H1 (cell line): Measurements from ENCODE around the gene OGT. TPM values are rescaled to one million over a fixed set of nuclear protein-coding genes. Genes with fewer than 3 reads are reported as not detected.

ENCODE experiments used
- CTCF ChIA-PET: fragments of 300-600 bp; sonication (Branson Sonifier 250); formaldehyde crosslinking; loops from one replicate; lab custom pipeline; 2021; ENCODE audit not compliant: partially characterized antibody; lab: Charles Lee
- POLR2A ChIA-PET: fragments of 300-600 bp; sonication (Branson Sonifier 250); formaldehyde crosslinking; loops from one replicate; lab custom pipeline; 2021; ENCODE audit warnings: inconsistent platforms; ENCODE audit not compliant: partially characterized antibody; lab: Charles Lee
- DNase-seq, 2 experiments: peaks; one replicate each; pipeline versions ENCODE4 v3.0.0 to v3.0.0-alpha.2; 2010 to 2022; ENCODE audit warnings: low spot score in 2 of 2, low read depth in 1 of 2, mixed read lengths in 1 of 2
- FAIRE-seq: peaks from 2 replicates; lab custom pipeline; 2011; peaks lifted over from hg19 to GRCh38; lab: Jason Lieb, UNC
- H2AFZ ChIP-seq: 2 replicates; pipeline ENCODE4 v1.8.1; 2012; ENCODE audit warnings: low read length, inconsistent platforms
- H2AK5ac ChIP-seq: 2 replicates; pipeline ENCODE4 v1.6.1; 2013; ENCODE audit warnings: low read depth, low read length
- H2BK120ac ChIP-seq: replicated peaks from 2 replicates; pipeline ENCODE3; 2013; ENCODE audit warnings: low read depth, low read length, inconsistent platforms
- H2BK12ac ChIP-seq: 2 replicates; pipeline ENCODE4 v1.6.1; 2013; ENCODE audit warnings: low read depth, low read length
- H2BK15ac ChIP-seq: 2 replicates; pipeline ENCODE4 v1.6.1; 2013; ENCODE audit warnings: low read length
- H2BK20ac ChIP-seq: 2 replicates; pipeline ENCODE4 v1.6.1; 2013; ENCODE audit warnings: low read length
- H2BK5ac ChIP-seq: 2 replicates; pipeline ENCODE4 v1.6.1; 2013; ENCODE audit warnings: low read depth, low read length
- H3K14ac ChIP-seq: 2 replicates; pipeline ENCODE4 v1.6.1; 2013; ENCODE audit warnings: inconsistent platforms; ENCODE audit not compliant: insufficient read length
- H3K18ac ChIP-seq: 2 replicates; pipeline ENCODE4 v1.6.1; 2013; ENCODE audit warnings: low read length; ENCODE audit errors: extremely low read depth
- H3K23ac ChIP-seq: 2 replicates; pipeline ENCODE4 v1.6.1; 2013; ENCODE audit warnings: inconsistent platforms; ENCODE audit not compliant: insufficient read length
- H3K23me2 ChIP-seq: 2 replicates; pipeline ENCODE4 v1.6.1; 2013; ENCODE audit warnings: low read depth, low read length
- H3K27ac ChIP-seq: 2 replicates; pipeline ENCODE4 v1.6.1; 2011; ENCODE audit warnings: low read depth, low read length, inconsistent platforms
- H3K27me3 ChIP-seq, 4 experiments: replicated peaks in 1 of 4; 1 replicate in 1 of 4; 2 replicates in 3 of 4; pipeline versions ENCODE4 v1.6.1 to v1.8.1; 2011 to 2013; ENCODE audit warnings: low read length in 3 of 4, mild to moderate bottlenecking in 3 of 4, inconsistent platforms in 2 of 4, mixed read lengths in 2 of 4, moderate library complexity in 1 of 4; ENCODE audit not compliant: control insufficient read depth in 3 of 4, insufficient read depth in 3 of 4; ENCODE audit errors: extremely low read depth in 1 of 4
- H3K36me3 ChIP-seq, 4 experiments: 2 replicates each; pipeline versions ENCODE4 v1.6.1 to v1.8.1; 2011 to 2013; ENCODE audit warnings: mild to moderate bottlenecking in 4 of 4, low read length in 3 of 4, moderate library complexity in 2 of 4, control low read depth in 1 of 4, inconsistent platforms in 1 of 4; ENCODE audit not compliant: insufficient read depth in 4 of 4, control insufficient read depth in 2 of 4
- H3K4ac ChIP-seq: replicated peaks from 2 replicates; pipeline ENCODE3; 2013; ENCODE audit warnings: low read length, low read depth, mixed read lengths, inconsistent platforms; ENCODE audit not compliant: insufficient read length
- H3K4me1 ChIP-seq, 4 experiments: replicated peaks in 1 of 4; 1 replicate in 1 of 4; 2 replicates in 3 of 4; pipeline versions ENCODE4 v1.6.1 to v1.8.1; 2011 to 2013; ENCODE audit warnings: low read length in 3 of 4, inconsistent platforms in 2 of 4, mixed read lengths in 1 of 4; ENCODE audit not compliant: insufficient read depth in 4 of 4, control insufficient read depth in 3 of 4
- H3K4me2 ChIP-seq, 2 experiments: 2 replicates each; pipeline versions ENCODE4 v1.6.1 to v1.8.1; 2011 to 2013; ENCODE audit warnings: low read depth in 2 of 2, low read length in 2 of 2, control low read depth in 1 of 2, inconsistent platforms in 1 of 2, mild to moderate bottlenecking in 1 of 2; ENCODE audit not compliant: insufficient read depth in 1 of 2
- H3K4me3 ChIP-seq, 4 experiments: fragments of 200-600, 300-600 bp in 1 of 4; sonication (generic), shearing (Covaris generic), sonication (Bioruptor Twin) in 1 of 4; 2 replicates each; pipeline versions ENCODE4 v1.5.1 to v1.8.1; 2011 to 2016; ENCODE audit warnings: low read length in 4 of 4, low read depth in 3 of 4, control low read depth in 2 of 4, inconsistent platforms in 2 of 4, mild to moderate bottlenecking in 2 of 4, mixed read lengths in 1 of 4, moderate library complexity in 1 of 4; ENCODE audit not compliant: insufficient read depth in 2 of 4; ENCODE audit errors: extremely low read depth in 1 of 4
- H3K56ac ChIP-seq: replicated peaks from 2 replicates; pipeline ENCODE3; 2013; ENCODE audit warnings: low read depth, mild to moderate bottlenecking, mixed read lengths, low read length, inconsistent platforms; ENCODE audit not compliant: insufficient read length
- H3K79me1 ChIP-seq: 2 replicates; pipeline ENCODE4 v1.6.1; 2013; ENCODE audit warnings: low read depth, low read length, control low read depth
- H3K79me2 ChIP-seq, 2 experiments: 2 replicates each; pipeline versions ENCODE4 v1.6.1 to v1.8.1; 2012 to 2013; ENCODE audit warnings: low read length in 2 of 2, mild to moderate bottlenecking in 2 of 2, inconsistent platforms in 1 of 2; ENCODE audit not compliant: insufficient read depth in 2 of 2, control insufficient read depth in 1 of 2
- H3K9ac ChIP-seq, 4 experiments: replicated peaks in 1 of 4; 1 replicate in 1 of 4; 2 replicates in 3 of 4; pipeline versions ENCODE4 v1.6.1 to v1.8.1; 2011 to 2013; ENCODE audit warnings: low read depth in 3 of 4, low read length in 3 of 4, control low read depth in 2 of 4, mild to moderate bottlenecking in 2 of 4, moderate library complexity in 2 of 4, inconsistent platforms in 1 of 4; ENCODE audit errors: extremely low read depth in 1 of 4
- H3K9me3 ChIP-seq, 2 experiments: 2 replicates each; pipeline versions ENCODE4 v1.6.1 to v1.8.1; 2012 to 2013; ENCODE audit warnings: mild to moderate bottlenecking in 2 of 2, moderate library complexity in 2 of 2, control low read depth in 1 of 2, inconsistent platforms in 1 of 2, low read depth in 1 of 2, low read length in 1 of 2, mixed read lengths in 1 of 2; ENCODE audit not compliant: insufficient read depth in 2 of 2
- H4K20me1 ChIP-seq, 2 experiments: replicated peaks in 1 of 2; 2 replicates each; pipeline versions ENCODE3 to v1.8.1; 2011 to 2013; ENCODE audit warnings: inconsistent platforms in 2 of 2, low read length in 2 of 2, mild to moderate bottlenecking in 1 of 2; ENCODE audit not compliant: insufficient read depth in 2 of 2, control insufficient read depth in 1 of 2
- H4K5ac ChIP-seq: 2 replicates; pipeline ENCODE4 v1.6.1; 2013; ENCODE audit warnings: low read length, low read depth, mixed read lengths, inconsistent platforms; ENCODE audit not compliant: insufficient read length
- H4K8ac ChIP-seq: 2 replicates; pipeline ENCODE4 v1.8.0; 2013; ENCODE audit warnings: mild to moderate bottlenecking, moderate library complexity, low read length, inconsistent platforms; ENCODE audit not compliant: insufficient read depth; ENCODE audit errors: extremely low read depth
- H4K91ac ChIP-seq: replicated peaks from 2 replicates; pipeline ENCODE3; 2013; ENCODE audit warnings: low read length, mixed read lengths, inconsistent platforms; ENCODE audit not compliant: insufficient read length
- BACH1 ChIP-seq: IDR thresholded peaks from 2 replicates; pipeline ENCODE4 v1.6.1; 2012; ENCODE audit warnings: low read length, improper control_type of control experiment
- CBX8 ChIP-seq: fragments of 300-800, 300-1000 bp; sonication (generic); IDR thresholded peaks from 2 replicates; pipeline ENCODE4 v1.7.1; 2016; ENCODE audit warnings: low read depth, low read length, borderline replicate concordance
- CHD1 ChIP-seq: IDR thresholded peaks from 2 replicates; pipeline ENCODE4 v1.6.1; 2012; ENCODE audit warnings: low read depth, low read length, improper control_type of control experiment
- CREB1 ChIP-seq: IDR thresholded peaks from 2 replicates; pipeline ENCODE4 v1.6.1; 2012; ENCODE audit warnings: inconsistent platforms
- EP300 ChIP-seq, 2 experiments: IDR thresholded peaks; 1 replicate in 1 of 2; 2 replicates in 1 of 2; pipeline ENCODE4 v1.6.1; 2011 to 2012; ENCODE audit warnings: low read depth in 2 of 2, low read length in 2 of 2, mild to moderate bottlenecking in 2 of 2, borderline replicate concordance in 1 of 2, inconsistent platforms in 1 of 2, moderate library complexity in 1 of 2
- EZH2 ChIP-seq: fragments of 200-600 bp; sonication (generic); IDR thresholded peaks from 2 replicates; pipeline ENCODE4 v1.7.1; 2012; ENCODE audit warnings: low read depth, mild to moderate bottlenecking, moderate library complexity, low read length, inconsistent platforms; ENCODE audit not compliant: severe bottlenecking
- HDAC2 ChIP-seq, 2 experiments: fragments of 300-600 bp in 1 of 2; sonication (generic) in 1 of 2; IDR thresholded peaks; 2 replicates each; pipeline ENCODE4 v1.6.1; 2011 to 2012; ENCODE audit warnings: low read depth in 2 of 2, low read length in 2 of 2, mild to moderate bottlenecking in 2 of 2, moderate library complexity in 2 of 2, borderline replicate concordance in 1 of 2, inconsistent platforms in 1 of 2
- SIN3A ChIP-seq, 2 experiments: IDR thresholded peaks in 1 of 2; conservative IDR thresholded peaks in 1 of 2; 2 replicates each; pipeline ENCODE4 v1.6.1; 2011 to 2012; ENCODE audit warnings: low read length in 2 of 2, improper control_type of control experiment in 1 of 2, low read depth in 1 of 2, mild to moderate bottlenecking in 1 of 2
- SIX5 ChIP-seq: IDR thresholded peaks from 2 replicates; pipeline ENCODE4 v1.6.1; 2011; ENCODE audit warnings: mild to moderate bottlenecking, low read depth, low read length
- WGBS, 2 experiments: shearing (Covaris generic) in 1 of 2; methylation state at CpG; one replicate each; pipeline versions ENCODE4 v1.1.6 to v1.1.7; 2013 to 2015; ENCODE audit warnings: low lambda C conversion rate in 2 of 2, mixed read lengths in 2 of 2, inconsistent platforms in 1 of 2, low coverage in 1 of 2, missing lambda C conversion rate in 1 of 2; ENCODE audit not compliant: insufficient replicate concordance in 2 of 2, insufficient coverage in 1 of 2, insufficient read length in 1 of 2; ENCODE audit errors: extremely low coverage in 1 of 2, missing lambda C conversion rate in 1 of 2; 5-methylcytosine and 5-hydroxymethylcytosine counted together
- polyA plus RNA-seq, 7 experiments: library from polyadenylated mRNA; depleted of rRNA in 3 of 7; stranded (reverse) in 5 of 7; unstranded in 2 of 7; fragments of >200 nt in 5 of 7; fragments of 200-250 nt in 2 of 7; gene quantifications; 1 replicate in 5 of 7; 2 replicates in 1 of 7; 4 replicates in 1 of 7; pipeline versions ENCODE4 v1.2.1 to v1.2.3, GENCODE V29; 2011 to 2013; ENCODE audit warnings: missing spikeins in 2 of 7, mixed read lengths in 2 of 7
- total RNA-seq: library from RNA; stranded (reverse); fragmentation: NEBNext Ultra II Directional; extraction: Animal tissue kit (Norgen Biotek cat#: 25700); gene quantifications from 2 replicates; pipeline ENCODE4 v1.2.1, GENCODE V29; 2021
- TF ChIP-seq, protein P1 (sequence below): IDR thresholded peaks from 2 replicates; pipeline ENCODE4 v1.6.1; 2011; ENCODE audit warnings: low read length, improper control_type of control experiment

Gene OGT
- total and polyA plus RNA-seq, 2 of the 8 experiments (the other 6 are each of a cell fraction or from before 2014, with no cell fraction given): 130 to 169 TPM

DNA sequence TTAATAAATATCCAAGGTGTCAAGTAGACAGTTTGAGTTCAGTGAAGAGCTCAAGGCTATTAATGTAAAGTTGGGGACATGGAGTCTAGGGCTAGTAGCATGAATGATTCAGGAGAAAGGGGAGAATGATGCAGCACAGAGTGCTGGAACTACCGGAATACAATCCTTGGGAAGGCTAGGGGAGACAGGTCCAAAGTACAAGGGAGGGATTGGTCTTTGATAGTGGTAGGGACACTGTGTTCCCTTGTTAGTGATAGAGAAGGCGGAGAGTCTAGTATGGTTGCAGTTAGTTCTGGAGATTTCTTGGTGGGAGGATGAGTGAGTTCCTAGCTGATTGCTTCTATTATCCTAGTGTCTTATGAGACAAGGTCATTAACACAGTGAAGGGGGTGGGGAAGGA lies 54.0 kb downstream of the OGT start:
- WGBS, 2 experiments: 90% methylated on average over 2 of the region's 2 CpGs; no CpG with 5 or more reads in 1 of the 2 experiments
- Histone ChIP-seq H2AFZ (no peak overlapping the region), H3K56ac (no peak overlapping the region), H3K4me2 (no peak overlapping the region), H3K23ac (no peak overlapping the region), H4K20me1 (no peaks in the 10 kb centered on the region), H3K9ac (no peak overlapping the region), H3K27me3 (no peaks in the 10 kb centered on the region), H3K4me1 (no peaks in the 10 kb centered on the region), H2BK120ac (no peak overlapping the region), H3K27ac (no peak overlapping the region), H3K9me3 (no peaks in the 10 kb centered on the region), H4K8ac (no peak overlapping the region), H4K5ac (no peak overlapping the region), H3K23me2 (no peaks in the 10 kb centered on the region), H2BK20ac (no peak overlapping the region), H3K79me2 (no peaks in the 10 kb centered on the region), H4K91ac (no peak overlapping the region), H3K14ac (no peak overlapping the region), H3K4me3 (no peak overlapping the region), H2BK12ac (no peak overlapping the region), H3K79me1 (no peaks in the 10 kb centered on the region), H2AK5ac (no peak overlapping the region), H2BK15ac (no peak overlapping the region), H3K4ac (no peak overlapping the region), H2BK5ac (no peak overlapping the region), H3K36me3 (no peaks in the 10 kb centered on the region; a peak in 1 of 8 replicates), H3K18ac (no peak overlapping the region)
- POLR2A ChIA-PET: no interaction called here
- DNase-seq: no peak
- TF ChIP-seq BACH1: no peak
- TF ChIP-seq HDAC2 (IDR thresholded peaks at IDR 0.05; ENCODE audit: borderline replicate concordance in 1 of 2, low read depth in 2 of 2, low read length in 2 of 2): no peak
- TF ChIP-seq CHD1: no peak
- no peak for TF ChIP-seq SIX5
- TF ChIP-seq, protein P1, sequence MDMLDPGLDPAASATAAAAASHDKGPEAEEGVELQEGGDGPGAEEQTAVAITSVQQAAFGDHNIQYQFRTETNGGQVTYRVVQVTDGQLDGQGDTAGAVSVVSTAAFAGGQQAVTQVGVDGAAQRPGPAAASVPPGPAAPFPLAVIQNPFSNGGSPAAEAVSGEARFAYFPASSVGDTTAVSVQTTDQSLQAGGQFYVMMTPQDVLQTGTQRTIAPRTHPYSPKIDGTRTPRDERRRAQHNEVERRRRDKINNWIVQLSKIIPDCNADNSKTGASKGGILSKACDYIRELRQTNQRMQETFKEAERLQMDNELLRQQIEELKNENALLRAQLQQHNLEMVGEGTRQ: no peak
- TF ChIP-seq CREB1: no peak
- TF ChIP-seq EP300 (IDR thresholded peaks at IDR 0.05; ENCODE audit: borderline replicate concordance in 1 of 2, low read depth in 2 of 2, low read length in 2 of 2): no peak
- TF ChIP-seq CBX8: no peak
- TF ChIP-seq EZH2: no peak
- TF ChIP-seq SIN3A (conservative IDR thresholded peaks at IDR 0.05 in 1 of 2, IDR thresholded peaks at IDR 0.05 in 1 of 2; ENCODE audit: low read depth in 1 of 2, low read length in 2 of 2): no peak
- CTCF ChIA-PET: interaction anchor here (0.7 kb wide), 1 partner anchor 161 kb away, joined by 3 read pairs; no protein-coding TSS in a partner anchor
- no peak for FAIRE-seq
